Smooth muscle cell of the brain vasculature (primary cell): ENCODE results near the gene ARL13B.

Source experiments
- DNase-seq: peaks from one replicate; pipeline ENCODE4 v3.0.0-alpha.2; 2012; ENCODE audit warnings: low read depth, low spot score

ARL13B gene

GRCh38 chr3:94099311-94099710, 119.4 kb downstream of the ARL13B start:
- no peak for DNase-seq

GRCh38 chr3:94101860-94102259, 121.9 kb downstream of the ARL13B start:
- no peak for DNase-seq
